Stimulated activated CD4-positive, alpha-beta T cell treated with anti-CD3 and anti-CD28 coated beads, Interleukin-4, amount 100 ng/mL, for 24 hours (primary cell): ENCODE results near the gene TMEM222.

ENCODE experiments used
- DNase-seq: peaks from one replicate; pipeline ENCODE4 v3.0.0-alpha.2; 2020

TMEM222 gene

GRCh38 chr1:27360159-27361043 lies 38.4 kb downstream of the TMEM222 start:
- peak; percentile 43 for DNase-seq

- DNase-seq = no peak
Observed at GRCh38 chr1:27361044-27361402, 39.1 kb downstream of the TMEM222 start.

- no peak for DNase-seq
Observed at GRCh38 chr1:27361553-27361952, 39.6 kb downstream of the TMEM222 start.

- DNase-seq = no peak
Observed at GRCh38 chr1:27363766-27364695, 42.1 kb downstream of the TMEM222 start.

- no peak for DNase-seq
Observed at GRCh38 chr1:27364696-27365371, 42.9 kb downstream of the TMEM222 start.

GRCh38 chr1:27365372-27366112 lies 43.6 kb downstream of the TMEM222 start:
- peak; percentile 78 for DNase-seq

GRCh38 chr1:27366113-27366410 lies 44.1 kb downstream of the TMEM222 start:
- peak; percentile 76 for DNase-seq

- peak; percentile 45 for DNase-seq
Observed at GRCh38 chr1:27366411-27367159, 44.6 kb downstream of the TMEM222 start, which contains the start of gene MAP3K6. Gene MAP3K6 (minus strand): TSS chr1:27366961. CDS start chr1:27366597, 364 bp downstream.

- no peak for DNase-seq
Observed at GRCh38 chr1:27367160-27367650, 45.2 kb downstream of the TMEM222 start.

GRCh38 chr1:27368869-27369582 lies 47.1 kb downstream of the TMEM222 start:
- DNase-seq = no peak

- no peak for DNase-seq
Observed at GRCh38 chr1:27372022-27372807, 50.3 kb downstream of the TMEM222 start.

- DNase-seq = no peak
Observed at GRCh38 chr1:27372808-27373690, 51.1 kb downstream of the TMEM222 start.

GRCh38 chr1:27374362-27375086 lies 52.6 kb downstream of the TMEM222 start, which contains the start of gene FCN3:
Gene FCN3 (minus strand): TSS chr1:27374824. CDS start chr1:27374818, 6 bp downstream.
- DNase-seq = no peak

- no peak for DNase-seq
Observed at GRCh38 chr1:27377760-27378495, 56.0 kb downstream of the TMEM222 start.

- DNase-seq = no peak
Observed at GRCh38 chr1:27379564-27380122, 57.7 kb downstream of the TMEM222 start.

GRCh38 chr1:27380224-27380623 lies 58.3 kb downstream of the TMEM222 start:
- DNase-seq = no peak
